AML-193 (cell line): ENCODE data around the gene KCNG1.

Experiments
- DNase-seq, 2 experiments: peaks; one replicate each; lab custom pipeline; 2025; lab: John Stamatoyannopoulos, UW

Gene KCNG1

DNA sequence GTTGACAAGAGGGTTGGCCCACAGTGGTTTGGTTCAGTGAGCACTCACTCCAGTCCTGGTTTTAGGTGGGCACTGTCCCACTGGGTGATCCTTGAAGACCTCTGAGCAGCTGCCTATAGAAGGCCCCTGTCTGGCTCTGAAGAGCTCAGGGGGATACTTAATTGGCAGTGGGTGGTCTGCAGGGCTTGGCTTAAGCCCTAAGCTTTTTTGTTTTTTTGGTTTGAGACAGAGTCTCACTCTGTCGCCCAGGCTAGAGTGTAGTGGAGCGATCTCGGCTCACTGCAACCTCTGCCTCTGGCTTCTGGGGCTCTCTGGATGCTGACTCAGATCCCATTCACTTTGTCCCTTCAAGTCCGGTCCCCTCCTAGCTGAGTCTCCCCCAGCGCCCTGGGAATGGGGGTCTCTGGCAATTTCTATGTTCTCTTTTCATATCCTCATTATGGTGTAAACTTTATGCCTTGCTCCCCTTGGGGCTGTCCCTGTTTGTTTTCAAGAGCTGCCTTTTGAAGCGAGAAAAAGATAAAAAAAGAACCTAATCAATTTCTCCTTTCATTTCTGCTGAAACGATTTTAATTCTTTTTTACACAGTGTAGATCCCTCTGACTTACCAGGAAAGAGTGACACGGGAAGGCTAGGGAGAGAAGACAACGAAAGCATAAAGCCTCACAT, 12.2 kb upstream of the KCNG1 start:
- no peak for DNase-seq

DNA sequence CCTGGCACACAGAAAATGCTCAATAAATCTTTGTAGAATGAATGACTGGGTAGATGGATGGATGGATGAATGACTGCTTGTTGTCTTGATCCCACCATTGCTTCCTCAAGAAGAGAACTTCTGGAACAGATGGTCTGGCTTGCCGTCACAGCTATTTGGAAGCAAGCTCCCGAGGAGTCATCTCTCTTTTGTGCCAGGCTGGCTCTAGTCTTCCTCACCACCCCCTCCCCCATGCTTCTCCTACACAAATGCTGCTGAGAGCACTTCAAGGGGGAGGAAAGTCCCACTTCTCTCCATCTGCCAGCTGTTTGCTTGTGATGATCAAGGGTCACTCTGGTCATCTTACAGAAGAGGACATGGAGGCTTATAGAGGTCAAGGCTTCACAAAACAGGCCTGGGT, 11.6 kb upstream of the KCNG1 start:
- no peak for DNase-seq

DNA sequence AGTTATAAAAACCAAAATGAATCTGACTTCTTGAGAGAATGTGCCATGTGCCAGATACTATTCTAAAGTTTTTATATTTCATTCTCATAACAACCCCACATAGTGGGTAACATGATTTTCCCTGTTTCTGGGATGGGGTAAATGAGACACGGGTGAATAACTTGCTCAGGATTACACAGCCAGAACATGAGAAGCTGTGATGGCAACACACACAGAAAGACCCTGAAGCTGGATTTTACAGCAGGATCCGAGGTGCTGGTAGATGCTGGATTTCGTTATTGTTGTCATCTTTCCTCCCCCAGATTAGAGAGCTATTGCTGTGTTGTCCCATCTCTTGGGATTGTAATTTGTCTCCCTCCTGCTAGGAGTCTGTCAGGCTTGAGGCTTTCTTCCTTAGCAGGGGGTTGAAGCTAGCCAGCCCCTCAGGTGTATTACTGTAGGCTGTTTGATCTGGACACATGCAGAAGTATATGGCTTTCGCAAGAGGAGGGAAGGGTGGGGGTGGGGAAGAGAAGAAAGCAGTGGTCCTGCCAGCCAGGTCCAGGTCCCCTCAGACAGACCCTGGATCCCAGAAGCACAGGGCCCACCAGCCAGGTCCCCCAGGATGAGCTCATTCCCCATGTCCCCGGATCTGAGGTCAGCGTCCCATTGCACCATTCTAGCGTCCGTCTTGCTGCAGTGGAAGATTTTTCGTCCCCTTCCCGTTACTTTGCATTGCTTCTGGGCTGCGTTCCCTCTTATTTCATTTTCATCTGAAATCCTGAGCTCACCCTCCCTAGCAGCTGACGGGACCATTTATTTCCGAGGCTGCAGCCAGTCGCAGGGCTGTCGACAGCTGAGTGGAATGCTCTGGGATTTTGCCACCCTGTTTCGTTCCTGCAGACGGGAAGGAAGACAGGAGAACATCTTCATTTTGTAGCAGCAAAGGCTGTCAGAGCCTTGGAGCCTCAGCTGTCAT, 7.3 kb upstream of the KCNG1 start:
- no peak for DNase-seq

DNA sequence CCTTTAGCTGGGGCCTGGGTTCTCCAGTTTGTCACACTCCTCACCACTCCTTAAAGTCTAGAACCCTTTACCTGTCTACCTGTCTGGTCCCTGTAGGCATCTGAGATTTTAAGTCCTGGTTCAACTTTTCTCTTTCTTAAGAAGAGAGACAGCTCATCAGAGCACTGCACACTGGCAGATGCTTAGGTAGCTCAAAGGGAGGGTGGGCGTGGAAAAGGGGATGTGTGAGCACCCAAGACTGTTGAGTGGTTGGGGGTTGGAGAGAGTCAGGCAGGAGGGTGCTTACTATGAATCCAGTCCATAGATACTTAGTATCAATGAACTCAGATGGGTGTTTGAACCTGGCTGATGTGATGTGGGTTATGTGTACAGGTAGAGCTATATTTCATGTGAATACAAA, 6.6 kb upstream of the KCNG1 start:
- no peak for DNase-seq

DNA sequence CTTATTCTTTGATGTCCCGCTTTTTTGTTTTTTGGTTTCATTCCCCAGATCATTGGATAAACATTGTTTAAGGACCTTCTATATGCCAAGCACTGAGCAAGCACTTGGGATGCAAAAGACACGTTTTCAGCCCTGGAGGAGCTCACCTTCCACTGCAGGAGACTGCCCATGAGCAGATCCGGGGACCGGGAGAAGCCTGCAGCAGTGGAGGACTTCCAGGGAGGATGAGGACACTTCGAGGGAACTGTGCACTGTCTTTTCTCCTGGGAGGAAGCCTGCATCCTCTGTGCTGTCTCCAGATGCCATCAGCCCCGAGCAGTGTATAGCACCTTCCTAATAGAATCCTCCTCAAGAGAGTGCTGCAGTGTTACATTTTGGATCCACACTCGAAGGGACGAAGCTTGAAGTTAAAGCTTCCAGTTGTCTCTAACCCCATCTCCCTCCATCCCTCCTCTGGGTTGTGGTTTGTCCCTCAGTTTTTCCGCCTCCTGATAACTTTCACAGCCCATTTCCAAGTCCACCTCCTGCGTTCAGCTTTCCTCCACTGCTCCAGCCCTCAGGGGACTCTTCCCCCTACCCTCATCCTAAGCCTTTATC, 5.8 kb upstream of the KCNG1 start:
- DNase-seq, result no peak

DNA sequence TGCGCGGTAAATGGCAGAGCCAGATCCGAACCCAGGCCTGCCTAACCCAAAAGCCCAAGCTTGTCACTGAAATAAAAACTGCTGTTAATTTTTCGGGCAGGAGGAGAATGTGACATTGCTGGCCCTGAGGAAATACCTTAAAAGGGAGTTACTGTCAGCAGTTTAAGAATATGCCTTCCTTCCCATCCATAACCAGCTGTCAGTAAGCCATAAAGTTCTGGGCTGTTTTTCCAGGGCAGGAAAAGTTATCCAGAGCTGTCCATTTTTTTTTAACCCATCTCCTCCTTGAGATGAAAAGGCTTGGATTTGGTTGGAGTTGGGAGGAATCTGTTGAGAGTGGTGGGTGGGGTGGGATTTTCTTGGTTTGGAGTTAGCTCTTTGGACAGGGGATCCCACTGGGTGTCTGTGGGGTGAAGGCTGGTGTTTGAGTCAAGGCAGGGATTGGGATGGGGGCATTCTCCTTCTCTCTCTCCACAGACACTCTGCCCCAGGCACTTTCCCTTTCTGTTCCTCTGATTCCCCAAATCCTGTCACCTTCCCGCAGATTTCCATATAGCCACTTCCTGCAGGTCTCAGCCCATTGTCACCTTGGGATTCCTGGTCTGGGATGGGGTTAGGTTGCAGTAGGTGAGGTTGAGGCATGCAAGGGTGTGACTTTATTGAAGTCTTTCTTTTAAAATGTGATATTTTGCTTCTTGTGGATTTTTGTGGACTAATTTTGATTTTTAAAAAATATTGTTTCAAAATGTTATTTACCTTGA, 4.3 kb upstream of the KCNG1 start:
- DNase-seq, result no peak

DNA sequence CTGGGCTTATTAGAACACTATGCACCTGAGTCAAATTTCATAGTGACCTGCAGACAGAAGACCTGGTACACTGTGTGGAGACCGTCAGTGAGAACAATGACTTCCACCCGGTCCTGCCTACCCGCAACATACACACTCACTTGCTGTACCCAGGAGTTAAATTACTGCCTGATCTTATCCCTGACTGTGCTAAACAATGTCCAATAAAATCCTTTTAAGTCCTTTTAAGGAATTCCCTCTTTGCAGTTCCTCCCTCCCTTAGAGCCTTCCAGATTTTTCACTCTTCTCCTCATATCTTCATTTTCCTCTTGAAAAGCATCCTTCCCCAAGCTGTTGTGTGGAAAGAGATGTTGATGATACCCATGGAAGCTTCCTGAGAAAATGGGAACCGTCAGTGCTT, 3.4 kb upstream of the KCNG1 start:
- no peak for DNase-seq

DNA sequence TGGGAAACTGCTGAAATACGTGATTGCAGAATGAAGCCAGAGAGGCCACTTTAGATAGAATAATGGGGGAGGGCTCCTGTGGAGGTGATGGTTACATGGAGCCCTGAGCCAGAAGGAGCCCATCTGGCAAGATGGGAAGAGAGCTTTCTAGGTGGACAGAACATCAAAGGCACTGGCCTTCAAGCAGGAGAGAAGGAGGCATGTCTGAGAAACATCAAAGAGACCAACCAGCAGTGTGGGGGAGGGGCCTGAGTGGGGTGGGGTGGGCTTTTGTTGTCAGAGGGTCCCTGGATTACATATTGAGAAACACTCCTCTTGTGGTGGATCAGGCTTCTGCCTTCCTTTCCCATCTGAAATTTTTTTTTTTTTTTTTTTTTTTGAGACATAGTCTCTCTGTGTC, 1.9 kb upstream of the KCNG1 start:
- no peak for DNase-seq

DNA sequence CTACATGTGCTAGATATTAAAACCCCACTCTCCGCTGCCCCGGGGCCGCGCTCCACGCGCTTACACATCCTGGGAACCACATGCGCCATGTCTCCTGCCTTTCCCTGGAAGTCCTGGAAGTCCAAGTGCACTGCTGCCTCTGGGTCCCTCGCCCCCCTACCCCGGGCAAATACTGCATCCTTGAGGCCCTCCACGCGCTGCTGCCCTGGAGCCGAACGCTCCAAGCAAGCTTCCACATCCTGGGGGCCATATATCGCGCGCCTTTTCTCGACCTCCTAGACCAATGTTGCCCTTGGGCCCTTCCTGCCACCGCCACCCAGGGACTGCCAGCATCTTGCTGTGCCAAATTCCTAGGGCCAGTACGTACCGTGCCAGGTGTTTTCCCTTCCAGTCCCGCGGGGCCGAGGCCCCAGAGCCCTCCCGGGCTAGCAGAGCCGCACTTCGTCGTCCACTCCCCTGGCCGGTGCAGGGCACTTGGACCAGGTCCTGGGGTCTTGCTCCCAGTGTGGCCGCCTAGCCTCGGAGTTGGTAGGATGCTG, 779 bp upstream of the KCNG1 start:
- DNase-seq, result no peak

DNA sequence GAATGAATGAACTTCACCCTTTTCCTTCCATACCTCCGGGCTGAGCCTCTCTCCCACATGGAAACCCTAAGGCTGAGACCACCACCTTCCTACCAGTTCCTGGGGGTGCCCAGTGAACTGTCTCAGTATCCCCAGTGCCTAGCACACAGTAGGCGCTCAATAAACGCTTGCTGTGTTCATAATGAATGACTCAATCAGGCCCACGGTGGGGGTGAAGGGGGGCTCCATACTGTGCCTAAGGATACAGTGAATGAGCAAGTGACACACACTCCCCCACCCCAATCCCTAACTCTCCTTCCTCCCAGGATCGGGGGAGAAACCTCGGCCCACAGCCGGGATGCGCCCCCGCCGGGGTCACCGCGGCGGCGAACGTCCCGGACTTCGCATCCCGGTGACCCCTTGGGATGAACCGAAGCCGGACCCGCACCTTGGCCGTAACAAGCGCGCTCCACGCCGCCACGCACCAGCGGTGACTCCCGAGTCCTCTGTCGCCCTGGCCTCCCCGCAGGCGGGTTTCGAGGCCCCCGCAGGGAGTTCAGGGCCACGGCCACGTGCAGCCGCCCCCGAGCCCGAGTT, 592 bp downstream of the KCNG1 start:
- no peak for DNase-seq

DNA sequence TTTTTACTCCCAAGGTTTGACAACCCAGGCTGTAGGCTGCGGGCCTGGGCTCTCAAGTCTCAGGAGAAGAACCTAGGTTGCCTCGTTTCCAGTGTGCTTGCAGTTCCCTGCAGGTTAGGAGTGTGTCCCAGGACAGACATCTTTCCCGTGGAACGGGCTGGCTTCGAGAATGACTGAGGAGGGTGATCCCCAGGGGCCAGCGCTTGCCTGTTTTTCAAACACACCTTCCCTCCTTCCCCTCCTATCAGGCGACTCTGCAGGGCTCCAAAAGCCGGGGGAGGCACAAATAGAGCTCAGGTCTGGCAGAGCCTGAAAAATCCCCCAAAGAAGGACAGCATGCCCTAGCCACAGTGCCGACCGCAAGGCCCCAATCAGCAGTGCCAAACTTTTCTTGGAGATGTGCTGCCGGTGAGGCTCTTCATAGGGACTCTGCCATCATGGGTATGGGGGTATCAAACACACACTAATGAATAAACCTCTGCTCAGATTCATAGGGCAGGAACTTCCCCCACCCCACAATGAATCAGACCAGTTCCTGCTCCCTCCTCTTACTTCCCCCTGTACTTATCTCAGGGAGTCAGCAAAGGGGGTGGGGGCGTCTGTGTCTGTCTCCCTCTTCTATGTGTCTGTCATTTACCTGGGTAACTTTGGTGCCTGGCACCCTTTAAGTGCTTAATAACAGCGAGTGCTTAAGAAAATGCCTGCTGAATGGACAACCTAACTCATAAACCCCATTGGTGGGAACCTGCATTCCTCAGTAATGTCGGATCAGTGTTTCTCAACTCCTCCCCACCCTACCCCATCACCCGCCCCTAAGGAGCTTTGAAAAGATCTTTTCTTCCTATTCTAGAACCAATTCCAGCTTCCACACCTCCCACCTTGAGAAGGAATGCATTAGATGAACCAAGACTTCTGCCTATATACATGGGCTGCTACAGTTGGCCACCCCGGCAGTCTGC, 1.6 kb downstream of the KCNG1 start:
- no peak for DNase-seq

DNA sequence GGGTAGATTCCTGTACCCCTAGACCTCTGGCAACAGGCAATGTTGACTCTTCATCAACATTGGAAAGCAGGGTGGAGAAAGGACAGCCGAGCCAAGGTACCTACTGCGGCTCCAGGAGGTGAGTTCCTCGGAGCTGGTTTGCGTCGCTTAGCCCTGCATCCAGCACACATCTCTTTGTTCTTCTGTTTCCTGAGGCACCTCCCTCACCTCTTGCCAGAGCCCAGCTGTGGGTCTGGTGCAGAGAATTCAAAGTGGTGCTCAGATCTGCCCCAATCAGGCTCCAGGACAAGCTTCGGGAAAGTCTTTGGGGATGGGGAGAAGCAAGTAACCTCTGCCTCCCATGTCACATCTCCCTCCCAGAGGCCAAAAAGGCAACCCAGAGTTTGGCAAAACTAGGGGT, 2.2 kb downstream of the KCNG1 start:
- no peak for DNase-seq

DNA sequence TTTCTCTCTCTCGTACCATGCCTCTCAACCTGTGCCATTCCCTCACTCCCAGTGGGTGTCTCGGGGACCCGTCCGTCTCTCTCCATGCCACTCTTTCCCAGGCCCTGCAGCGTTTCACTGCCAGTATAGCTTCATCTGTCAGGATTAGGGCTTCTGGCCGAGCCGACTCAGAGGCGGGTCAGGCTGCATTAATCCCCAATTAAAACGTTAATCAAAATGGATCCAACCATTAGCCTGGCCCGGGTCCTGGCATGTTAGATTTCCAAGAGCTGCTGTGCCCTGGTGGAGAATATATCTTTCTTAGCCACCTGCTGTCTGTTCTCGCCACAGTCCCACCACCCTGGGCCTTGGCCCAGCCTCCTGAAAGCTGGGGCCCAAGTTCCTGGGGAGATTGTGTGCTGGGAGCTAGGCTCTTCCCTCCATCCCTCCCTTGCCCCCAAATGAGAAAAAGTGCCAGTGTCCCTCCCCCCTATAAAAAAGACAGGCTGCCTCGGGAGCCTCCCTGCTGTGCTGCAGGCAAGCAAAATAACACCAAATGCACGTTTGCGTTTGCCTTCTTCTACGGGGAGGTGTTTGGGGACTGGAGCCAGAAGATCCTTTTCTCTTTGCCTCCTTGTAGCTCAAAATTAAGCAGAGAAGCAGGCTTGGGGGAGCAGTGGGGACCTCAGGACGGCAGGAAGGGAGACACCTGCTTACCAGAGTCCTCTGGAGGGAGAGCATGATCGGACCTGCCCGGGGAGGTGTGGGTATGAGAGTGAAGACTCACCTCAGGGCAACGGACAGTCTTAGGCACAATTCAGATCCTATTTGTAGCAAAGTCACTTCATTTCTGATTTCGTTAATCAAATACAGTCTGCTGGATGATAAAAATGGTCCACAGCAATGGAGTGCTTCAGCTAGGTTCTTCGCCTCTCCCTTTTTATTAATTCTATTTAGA, 3.0 kb downstream of the KCNG1 start:
- no peak for DNase-seq

DNA sequence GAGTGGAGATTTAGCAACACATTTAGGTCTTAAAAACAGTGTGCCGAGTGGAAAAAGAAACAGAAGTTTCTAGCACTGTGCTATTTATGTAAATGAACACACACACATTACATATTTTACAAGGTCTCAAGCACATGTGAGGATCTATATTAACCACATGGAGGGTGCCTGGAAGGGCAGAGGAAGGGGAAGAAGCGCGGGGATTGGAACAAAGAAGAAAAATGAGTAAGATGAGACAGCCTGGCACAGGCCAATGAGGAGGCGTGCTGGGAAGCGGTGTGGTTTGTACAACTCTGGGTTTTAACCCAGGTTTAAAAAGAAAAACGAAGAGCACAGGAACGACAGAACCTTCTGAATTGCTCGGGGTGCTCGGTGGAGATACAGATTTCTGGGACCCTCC, 5.7 kb downstream of the KCNG1 start:
- no peak for DNase-seq

DNA sequence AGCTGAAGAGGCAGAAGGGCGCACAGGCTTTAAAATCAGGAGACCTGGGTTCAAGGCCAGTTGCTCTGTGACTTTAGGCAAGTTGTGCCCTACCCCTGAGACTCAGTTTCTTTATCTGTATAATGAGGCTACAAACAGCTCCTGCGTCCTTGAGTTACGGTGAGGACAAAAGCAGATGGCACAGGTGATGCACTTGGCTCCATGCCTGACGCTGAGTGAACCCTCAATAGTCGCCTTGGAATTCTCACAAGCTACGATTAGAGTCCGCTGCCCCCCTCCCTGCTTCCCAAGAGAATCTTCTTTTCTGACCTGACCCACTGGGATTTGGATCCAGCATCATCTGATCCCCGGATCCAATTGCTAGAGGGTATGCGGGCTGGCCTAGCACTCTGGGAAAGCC, 6.4 kb downstream of the KCNG1 start:
- no peak for DNase-seq

DNA sequence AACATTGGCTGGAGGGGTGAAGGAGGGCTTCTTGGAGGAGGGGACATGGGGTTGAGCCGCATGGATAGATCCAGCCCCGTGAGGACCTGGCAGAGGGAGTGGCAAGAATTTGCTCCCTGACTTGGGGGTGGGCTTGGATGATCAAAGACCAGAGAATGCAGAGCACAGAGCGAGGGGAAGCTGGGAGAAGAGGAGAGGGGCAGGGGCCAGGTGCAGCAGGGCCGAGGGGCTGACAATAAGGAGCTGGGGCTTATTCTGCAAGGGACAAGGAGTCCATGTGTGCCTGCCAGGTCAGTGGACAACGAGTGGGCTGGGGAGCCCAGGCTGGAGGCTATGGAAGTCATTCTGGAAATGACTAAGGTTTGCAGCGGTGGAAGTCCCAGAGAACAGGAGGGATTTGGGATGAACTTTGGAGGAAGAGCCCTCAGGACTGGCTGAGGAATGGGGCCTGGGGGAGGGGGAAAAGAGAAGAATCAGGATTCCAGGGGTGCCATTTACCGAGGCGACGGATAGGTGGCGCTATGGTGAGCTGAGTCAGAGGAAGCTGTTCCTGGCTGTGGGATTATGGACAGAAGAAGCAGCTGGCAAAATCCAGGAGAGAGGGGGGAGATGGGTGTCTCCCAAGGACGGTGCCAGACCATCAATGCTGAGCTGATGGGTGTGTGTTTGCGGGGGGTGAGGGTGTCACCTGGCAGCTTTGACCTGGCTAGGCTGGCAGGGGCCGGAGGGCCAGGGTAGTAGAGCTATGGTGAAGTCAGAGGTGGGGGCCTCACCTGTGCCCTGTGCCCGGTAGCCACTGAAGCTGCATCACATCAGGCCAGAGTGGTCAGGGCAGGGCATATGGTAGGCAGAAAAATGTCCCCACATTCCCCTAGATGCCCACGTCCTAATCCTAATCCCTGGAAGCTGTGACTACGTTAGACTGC, 7.8 kb downstream of the KCNG1 start:
- DNase-seq, result peak; percentile 4

DNA sequence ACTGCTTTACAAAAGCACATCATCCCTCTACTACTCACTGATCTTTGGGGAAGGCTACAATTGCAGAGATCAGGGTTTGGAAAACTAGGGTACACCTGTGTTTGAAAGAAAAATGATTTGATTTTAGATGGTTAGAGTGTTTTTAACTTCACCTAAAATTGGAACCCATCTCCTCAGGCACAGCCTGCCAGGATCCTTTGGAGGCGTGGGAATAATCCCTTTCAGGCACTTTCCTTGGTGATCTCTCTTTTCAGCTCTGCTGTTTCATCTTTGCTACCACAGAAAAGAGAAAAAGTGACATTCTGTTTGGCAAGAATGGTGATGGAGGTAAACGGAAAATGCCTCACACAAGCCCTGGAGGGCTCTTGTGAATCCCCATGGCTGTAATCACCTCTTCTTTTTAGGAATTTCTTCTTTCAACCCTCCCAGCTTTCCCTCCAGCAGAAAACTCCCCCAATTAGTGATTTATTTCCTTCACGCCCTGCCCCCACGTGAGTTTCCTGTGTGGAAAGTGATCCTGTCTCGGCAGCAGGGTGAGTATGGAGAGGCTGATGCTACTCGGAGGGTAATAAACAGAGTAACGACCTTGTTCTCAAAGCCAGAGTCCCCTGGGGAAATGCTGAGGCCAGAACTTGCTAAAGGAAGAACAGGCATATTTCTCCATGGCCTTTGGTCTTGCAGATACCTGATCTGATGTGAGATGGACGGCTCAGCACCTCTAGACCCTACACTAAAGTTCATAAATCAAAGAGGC, 9.2 kb downstream of the KCNG1 start:
- DNase-seq, result no peak

DNA sequence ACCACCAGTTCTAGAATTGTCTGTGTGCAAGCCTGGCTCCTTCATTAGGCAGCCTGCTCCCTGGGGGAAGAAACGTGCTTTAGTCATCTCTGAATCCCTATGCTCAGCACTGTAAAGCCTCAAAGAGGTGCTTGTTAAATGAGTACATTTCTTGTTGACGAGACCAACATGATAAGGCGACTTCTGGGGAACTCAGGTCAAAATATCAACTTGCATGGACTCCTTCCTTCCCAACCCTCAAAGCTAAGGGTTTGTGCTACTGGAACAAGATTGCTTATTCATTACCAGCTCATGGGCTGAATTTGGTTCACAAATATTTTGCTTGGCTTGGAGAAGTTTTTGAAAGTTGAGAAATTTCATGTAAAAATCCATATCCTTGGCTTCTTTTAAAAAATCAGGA, 10.6 kb downstream of the KCNG1 start:
- DNase-seq, result no peak
